ENCODE measurements around the gene BRD1.

DNA sequence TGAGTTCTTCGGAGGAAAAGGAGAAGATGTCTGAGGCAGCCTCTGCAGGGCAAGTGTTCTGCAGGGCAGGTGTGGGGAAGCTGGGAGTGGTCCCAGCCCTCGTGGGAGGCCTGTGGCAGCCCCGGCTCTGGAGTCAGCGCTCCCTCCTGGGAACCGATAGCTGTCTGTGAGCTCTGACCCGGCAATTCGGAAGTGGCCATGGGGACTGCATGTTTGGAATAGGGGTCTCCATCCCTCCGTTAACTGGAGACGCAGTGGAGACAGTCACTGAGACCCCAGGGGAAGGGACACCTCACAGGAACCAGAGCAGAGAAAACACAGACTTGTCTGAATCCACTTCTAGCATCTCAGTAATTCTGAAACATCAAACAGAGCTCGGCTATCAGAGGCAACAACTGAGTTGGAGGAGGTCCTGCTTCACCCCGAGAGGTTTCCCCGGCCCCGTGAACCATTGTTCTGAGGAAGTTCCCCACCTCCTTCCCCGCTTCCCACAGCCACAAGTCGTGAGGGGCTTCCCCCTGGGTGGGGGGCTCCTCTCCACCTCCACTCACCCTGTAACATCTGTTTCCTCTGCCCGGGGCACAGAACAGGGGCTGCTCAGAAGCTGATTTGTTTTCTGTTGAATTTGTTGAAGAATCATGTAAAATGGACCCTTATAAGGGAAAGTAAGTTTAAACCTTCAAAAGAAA is 99.6 kb downstream of the BRD1 start:
- TF ChIP-seq, protein P1, sequence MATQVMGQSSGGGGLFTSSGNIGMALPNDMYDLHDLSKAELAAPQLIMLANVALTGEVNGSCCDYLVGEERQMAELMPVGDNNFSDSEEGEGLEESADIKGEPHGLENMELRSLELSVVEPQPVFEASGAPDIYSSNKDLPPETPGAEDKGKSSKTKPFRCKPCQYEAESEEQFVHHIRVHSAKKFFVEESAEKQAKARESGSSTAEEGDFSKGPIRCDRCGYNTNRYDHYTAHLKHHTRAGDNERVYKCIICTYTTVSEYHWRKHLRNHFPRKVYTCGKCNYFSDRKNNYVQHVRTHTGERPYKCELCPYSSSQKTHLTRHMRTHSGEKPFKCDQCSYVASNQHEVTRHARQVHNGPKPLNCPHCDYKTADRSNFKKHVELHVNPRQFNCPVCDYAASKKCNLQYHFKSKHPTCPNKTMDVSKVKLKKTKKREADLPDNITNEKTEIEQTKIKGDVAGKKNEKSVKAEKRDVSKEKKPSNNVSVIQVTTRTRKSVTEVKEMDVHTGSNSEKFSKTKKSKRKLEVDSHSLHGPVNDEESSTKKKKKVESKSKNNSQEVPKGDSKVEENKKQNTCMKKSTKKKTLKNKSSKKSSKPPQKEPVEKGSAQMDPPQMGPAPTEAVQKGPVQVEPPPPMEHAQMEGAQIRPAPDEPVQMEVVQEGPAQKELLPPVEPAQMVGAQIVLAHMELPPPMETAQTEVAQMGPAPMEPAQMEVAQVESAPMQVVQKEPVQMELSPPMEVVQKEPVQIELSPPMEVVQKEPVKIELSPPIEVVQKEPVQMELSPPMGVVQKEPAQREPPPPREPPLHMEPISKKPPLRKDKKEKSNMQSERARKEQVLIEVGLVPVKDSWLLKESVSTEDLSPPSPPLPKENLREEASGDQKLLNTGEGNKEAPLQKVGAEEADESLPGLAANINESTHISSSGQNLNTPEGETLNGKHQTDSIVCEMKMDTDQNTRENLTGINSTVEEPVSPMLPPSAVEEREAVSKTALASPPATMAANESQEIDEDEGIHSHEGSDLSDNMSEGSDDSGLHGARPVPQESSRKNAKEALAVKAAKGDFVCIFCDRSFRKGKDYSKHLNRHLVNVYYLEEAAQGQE (IDR thresholded peaks at IDR 0.05; ENCODE audit: borderline replicate concordance), result no peak
- TF ChIP-seq, protein P2, sequence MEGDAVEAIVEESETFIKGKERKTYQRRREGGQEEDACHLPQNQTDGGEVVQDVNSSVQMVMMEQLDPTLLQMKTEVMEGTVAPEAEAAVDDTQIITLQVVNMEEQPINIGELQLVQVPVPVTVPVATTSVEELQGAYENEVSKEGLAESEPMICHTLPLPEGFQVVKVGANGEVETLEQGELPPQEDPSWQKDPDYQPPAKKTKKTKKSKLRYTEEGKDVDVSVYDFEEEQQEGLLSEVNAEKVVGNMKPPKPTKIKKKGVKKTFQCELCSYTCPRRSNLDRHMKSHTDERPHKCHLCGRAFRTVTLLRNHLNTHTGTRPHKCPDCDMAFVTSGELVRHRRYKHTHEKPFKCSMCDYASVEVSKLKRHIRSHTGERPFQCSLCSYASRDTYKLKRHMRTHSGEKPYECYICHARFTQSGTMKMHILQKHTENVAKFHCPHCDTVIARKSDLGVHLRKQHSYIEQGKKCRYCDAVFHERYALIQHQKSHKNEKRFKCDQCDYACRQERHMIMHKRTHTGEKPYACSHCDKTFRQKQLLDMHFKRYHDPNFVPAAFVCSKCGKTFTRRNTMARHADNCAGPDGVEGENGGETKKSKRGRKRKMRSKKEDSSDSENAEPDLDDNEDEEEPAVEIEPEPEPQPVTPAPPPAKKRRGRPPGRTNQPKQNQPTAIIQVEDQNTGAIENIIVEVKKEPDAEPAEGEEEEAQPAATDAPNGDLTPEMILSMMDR (IDR thresholded peaks at IDR 0.05; ENCODE audit: poor library complexity, severe bottlenecking), result no peak
- TF ChIP-seq EZH2 (IDR thresholded peaks at IDR 0.05; ENCODE audit: borderline replicate concordance, insufficient read depth, low read length, poor library complexity, severe bottlenecking) (no peak), SMC3 (conservative IDR thresholded peaks at IDR 0.05; ENCODE audit: poor library complexity) (no peak)

All from neural cell (in vitro differentiated cells).